HL-60 (cell line): Measurements from ENCODE around the gene PLOD1.

Experiments
- DNase-seq, 2 experiments: peaks; one replicate each; pipeline ENCODE4 v3.0.0-alpha.2; 2010 to 2020; ENCODE audit warnings: low read depth in 1 of 2, low spot score in 1 of 2
- H3K27ac ChIP-seq: fragments of 250-450 bp; sonication (Bioruptor Pico); replicated peaks from 2 replicates; pipeline ENCODE4 v1.5.1; 2020; ENCODE audit warnings: mild to moderate bottlenecking, moderate library complexity
- H3K27me3 ChIP-seq: fragments of 250-450 bp; sonication (Bioruptor Pico); 2 replicates; pipeline ENCODE4 v1.5.1; 2021; ENCODE audit warnings: mild to moderate bottlenecking, moderate library complexity; ENCODE audit not compliant: insufficient read depth, poor library complexity, severe bottlenecking
- H3K4me3 ChIP-seq: replicated peaks from 2 replicates; pipeline ENCODE4 v1.5.1; 2011; ENCODE audit warnings: mild to moderate bottlenecking, control low read depth, low read length; ENCODE audit not compliant: insufficient read depth
- GABPA ChIP-seq: IDR thresholded peaks from 2 replicates; pipeline ENCODE4 v1.6.1; 2012; ENCODE audit warnings: low read depth
- POLR2AphosphoS5 ChIP-seq: IDR thresholded peaks from 2 replicates; pipeline ENCODE4 v1.6.1; 2012; ENCODE audit warnings: low read depth
- SPI1 ChIP-seq: IDR thresholded peaks from 2 replicates; pipeline ENCODE4 v1.6.1; 2012; ENCODE audit warnings: low read depth, mild to moderate bottlenecking, borderline replicate concordance
- TF ChIP-seq, protein P1 (sequence below): IDR thresholded peaks from one replicate; pipeline ENCODE4 v1.5.1; 2011; ENCODE audit warnings: low read length, control low read depth, inconsistent platforms; ENCODE audit not compliant: insufficient read depth
- TF ChIP-seq, protein P2 (sequence below): IDR thresholded peaks from 2 replicates; pipeline ENCODE4 v1.6.1; 2012; ENCODE audit warnings: low read depth; ENCODE audit not compliant: insufficient replicate concordance

PLOD1 gene

DNA sequence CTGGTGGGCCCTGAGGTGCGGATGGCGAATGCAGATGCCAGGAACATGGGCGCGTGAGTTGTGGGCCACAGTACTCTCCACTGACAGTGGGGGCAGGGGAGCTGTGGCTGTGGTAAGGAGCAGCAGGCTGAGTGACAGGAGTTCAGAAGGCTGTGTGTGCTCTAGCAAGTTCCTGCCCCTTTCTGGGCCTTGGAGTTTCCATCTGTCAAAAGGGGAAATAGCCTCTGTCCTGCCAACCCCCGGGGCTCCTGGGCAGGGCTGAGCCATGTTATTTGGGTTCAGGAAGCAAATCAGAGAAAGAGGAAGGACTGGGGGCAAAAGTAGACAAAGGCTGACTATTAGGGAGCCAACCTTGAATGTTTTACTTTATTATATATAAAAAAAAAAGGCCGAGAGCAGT is 26.2 kb downstream of the PLOD1 start:
- Histone ChIP-seq H3K4me3 (no peak overlapping the region), H3K27me3 (no peaks in the 10 kb centered on the region), H3K27ac (peak overlapping the region; percentile 49)
- DNase-seq, result peak in 1 of 2 experiments; percentile 88
- 0 out of 2 replicates have a peak, but pooled peaks have one; percentile 31 for TF ChIP-seq POLR2AphosphoS5
- TF ChIP-seq, protein P1, sequence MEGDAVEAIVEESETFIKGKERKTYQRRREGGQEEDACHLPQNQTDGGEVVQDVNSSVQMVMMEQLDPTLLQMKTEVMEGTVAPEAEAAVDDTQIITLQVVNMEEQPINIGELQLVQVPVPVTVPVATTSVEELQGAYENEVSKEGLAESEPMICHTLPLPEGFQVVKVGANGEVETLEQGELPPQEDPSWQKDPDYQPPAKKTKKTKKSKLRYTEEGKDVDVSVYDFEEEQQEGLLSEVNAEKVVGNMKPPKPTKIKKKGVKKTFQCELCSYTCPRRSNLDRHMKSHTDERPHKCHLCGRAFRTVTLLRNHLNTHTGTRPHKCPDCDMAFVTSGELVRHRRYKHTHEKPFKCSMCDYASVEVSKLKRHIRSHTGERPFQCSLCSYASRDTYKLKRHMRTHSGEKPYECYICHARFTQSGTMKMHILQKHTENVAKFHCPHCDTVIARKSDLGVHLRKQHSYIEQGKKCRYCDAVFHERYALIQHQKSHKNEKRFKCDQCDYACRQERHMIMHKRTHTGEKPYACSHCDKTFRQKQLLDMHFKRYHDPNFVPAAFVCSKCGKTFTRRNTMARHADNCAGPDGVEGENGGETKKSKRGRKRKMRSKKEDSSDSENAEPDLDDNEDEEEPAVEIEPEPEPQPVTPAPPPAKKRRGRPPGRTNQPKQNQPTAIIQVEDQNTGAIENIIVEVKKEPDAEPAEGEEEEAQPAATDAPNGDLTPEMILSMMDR, result no peak
- TF ChIP-seq, protein P2, sequence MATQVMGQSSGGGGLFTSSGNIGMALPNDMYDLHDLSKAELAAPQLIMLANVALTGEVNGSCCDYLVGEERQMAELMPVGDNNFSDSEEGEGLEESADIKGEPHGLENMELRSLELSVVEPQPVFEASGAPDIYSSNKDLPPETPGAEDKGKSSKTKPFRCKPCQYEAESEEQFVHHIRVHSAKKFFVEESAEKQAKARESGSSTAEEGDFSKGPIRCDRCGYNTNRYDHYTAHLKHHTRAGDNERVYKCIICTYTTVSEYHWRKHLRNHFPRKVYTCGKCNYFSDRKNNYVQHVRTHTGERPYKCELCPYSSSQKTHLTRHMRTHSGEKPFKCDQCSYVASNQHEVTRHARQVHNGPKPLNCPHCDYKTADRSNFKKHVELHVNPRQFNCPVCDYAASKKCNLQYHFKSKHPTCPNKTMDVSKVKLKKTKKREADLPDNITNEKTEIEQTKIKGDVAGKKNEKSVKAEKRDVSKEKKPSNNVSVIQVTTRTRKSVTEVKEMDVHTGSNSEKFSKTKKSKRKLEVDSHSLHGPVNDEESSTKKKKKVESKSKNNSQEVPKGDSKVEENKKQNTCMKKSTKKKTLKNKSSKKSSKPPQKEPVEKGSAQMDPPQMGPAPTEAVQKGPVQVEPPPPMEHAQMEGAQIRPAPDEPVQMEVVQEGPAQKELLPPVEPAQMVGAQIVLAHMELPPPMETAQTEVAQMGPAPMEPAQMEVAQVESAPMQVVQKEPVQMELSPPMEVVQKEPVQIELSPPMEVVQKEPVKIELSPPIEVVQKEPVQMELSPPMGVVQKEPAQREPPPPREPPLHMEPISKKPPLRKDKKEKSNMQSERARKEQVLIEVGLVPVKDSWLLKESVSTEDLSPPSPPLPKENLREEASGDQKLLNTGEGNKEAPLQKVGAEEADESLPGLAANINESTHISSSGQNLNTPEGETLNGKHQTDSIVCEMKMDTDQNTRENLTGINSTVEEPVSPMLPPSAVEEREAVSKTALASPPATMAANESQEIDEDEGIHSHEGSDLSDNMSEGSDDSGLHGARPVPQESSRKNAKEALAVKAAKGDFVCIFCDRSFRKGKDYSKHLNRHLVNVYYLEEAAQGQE, result no peak
- TF ChIP-seq GABPA, result no peak
- TF ChIP-seq SPI1, result peak; percentile 69; the same call in 1 of the 2 replicates

DNA sequence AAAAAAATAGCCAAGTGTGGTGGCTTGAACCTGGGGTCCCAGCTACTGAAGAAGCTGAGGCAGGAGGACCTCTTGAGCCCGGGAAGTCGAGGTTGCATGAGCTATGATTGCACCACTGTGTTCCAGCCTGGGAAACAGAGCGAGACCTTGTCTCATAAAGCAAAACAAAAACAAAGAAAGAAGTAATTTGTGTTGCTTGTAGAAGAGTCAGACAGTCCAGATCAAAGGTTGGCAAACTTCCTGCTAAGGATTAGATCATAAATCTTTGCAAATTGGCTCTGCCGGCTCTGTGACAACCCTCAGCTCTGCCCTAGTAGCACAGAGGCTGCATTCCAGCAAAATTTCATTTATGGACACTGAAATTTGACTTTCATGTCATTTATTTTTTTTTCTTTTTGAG is 26.7 kb downstream of the PLOD1 start:
- Histone ChIP-seq H3K4me3 (no peak overlapping the region), H3K27ac (peak overlapping the region; percentile 49), H3K27me3 (no peaks in the 10 kb centered on the region)
- peak in 1 of 2 experiments; percentile 13 for DNase-seq
- TF ChIP-seq, protein P1, result no peak
- TF ChIP-seq POLR2AphosphoS5, result no peak
- no peak for TF ChIP-seq SPI1
- TF ChIP-seq, protein P2, result no peak
- TF ChIP-seq GABPA, result no peak

DNA sequence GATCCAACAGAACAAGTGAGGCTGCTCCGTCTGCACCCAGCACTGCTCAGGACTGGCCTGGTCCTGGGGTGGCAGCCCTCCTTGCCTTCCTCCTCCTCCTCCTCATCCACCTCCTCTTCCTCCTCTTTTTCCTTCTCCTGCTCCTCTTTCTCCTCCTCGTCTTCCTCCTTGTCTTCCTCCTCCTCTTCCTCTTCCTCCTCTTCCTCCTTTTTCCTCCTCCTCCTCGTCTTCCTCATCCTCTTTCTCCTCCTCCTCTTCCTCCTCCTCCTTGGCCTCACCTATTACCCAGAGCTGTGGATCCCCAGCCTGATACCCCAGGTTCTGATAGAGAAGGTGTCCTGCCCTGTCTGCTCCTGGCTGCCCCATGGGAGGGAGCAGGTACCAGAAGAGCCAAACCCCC is 29.1 kb downstream of the PLOD1 start:
- TF ChIP-seq, protein P2, result no peak
- TF ChIP-seq SPI1 (no peak), POLR2AphosphoS5 (no peak), GABPA (no peak)
- TF ChIP-seq, protein P1, result no peak
- no peak overlapping the region for H3K27ac ChIP-seq
- H3K27me3 ChIP-seq, result no peaks in the 10 kb centered on the region
- no peak overlapping the region for H3K4me3 ChIP-seq
- no peak for DNase-seq
